Mammary epithelial cell (primary cell): ENCODE results near the gene MAST4.

ENCODE experiments used
- CTCF ChIP-seq, 2 donors: IDR thresholded peaks in 1 of 2; conservative IDR thresholded peaks in 1 of 2; 2 replicates each; pipeline ENCODE4 v1.5.1; 2011 to 2012; ENCODE audit warnings: inconsistent platforms in 2 of 2, low read length in 2 of 2, mild to moderate bottlenecking in 2 of 2, control low read depth in 1 of 2, low read depth in 1 of 2; ENCODE audit not compliant: insufficient read depth in 1 of 2; ENCODE audit errors: extremely low read depth in 1 of 2
- EZH2 ChIP-seq: IDR thresholded peaks from 2 replicates; pipeline ENCODE4 v1.6.1; 2012; ENCODE audit warnings: low read length, inconsistent platforms, borderline replicate concordance

GRCh38 chr5:67033880-67034651 lies 437.9 kb downstream of the MAST4 start:
- no peak for TF ChIP-seq CTCF (conservative IDR thresholded peaks at IDR 0.05 in 1 of 2, IDR thresholded peaks at IDR 0.05 in 1 of 2; ENCODE audit: extremely low read depth in 1 of 2, insufficient read depth in 1 of 2, low read depth in 1 of 2, low read length in 2 of 2)
- no peak for TF ChIP-seq EZH2
